GM21423 (cell line): ENCODE results near the gene USP14.

Experiments
- ATAC-seq: cut with Tn5 transposase; IDR thresholded peaks from one replicate; pipeline ENCODE4 v1.9.1; 2021; ENCODE audit warnings: mild to moderate bottlenecking, moderate library complexity; ENCODE audit not compliant: unreplicated experiment

USP14 gene

GRCh38 chr18:159037-159652, 788 bp downstream of the USP14 start:
- no peak for ATAC-seq

GRCh38 chr18:159933-160332, 1.6 kb downstream of the USP14 start:
- no peak for ATAC-seq

DNA sequence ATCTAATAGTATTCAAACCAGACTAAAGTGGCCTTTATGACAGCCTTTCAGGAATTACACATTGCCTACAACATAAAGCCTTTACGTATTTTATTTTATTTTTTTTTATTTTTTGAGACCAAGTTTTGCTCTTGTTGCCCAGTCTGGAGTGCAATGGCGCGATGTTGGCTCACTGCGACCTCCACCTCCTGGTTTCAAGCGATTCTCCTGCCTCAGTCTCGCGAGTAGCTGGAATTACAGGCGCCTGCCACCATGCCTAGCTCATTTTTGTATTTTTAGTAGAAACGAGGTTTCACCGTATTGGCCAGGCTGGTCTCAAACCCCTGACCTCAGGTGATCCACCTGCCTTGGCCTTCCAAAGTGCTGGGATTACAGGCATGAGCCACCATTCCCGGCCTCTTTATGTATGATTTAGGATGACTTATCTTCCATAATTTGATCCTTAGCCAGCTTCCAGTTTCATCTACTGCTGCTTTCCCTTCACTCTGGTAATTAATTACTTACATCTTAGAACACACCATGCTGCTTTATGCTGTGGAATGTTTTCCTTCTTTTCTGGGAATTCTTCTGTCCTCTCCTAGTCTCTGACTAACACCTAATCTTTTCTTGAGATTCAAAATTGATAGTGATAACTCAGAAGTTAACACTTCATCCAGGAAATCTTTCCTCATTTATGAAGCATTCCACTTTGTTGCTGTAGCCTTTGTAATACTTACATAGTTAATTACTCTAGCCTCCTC, 2.6 kb downstream of the USP14 start:
- no peak for ATAC-seq

- ATAC-seq, result no peak
Observed at GRCh38 chr18:172361-172760, 14.0 kb downstream of the USP14 start.

DNA sequence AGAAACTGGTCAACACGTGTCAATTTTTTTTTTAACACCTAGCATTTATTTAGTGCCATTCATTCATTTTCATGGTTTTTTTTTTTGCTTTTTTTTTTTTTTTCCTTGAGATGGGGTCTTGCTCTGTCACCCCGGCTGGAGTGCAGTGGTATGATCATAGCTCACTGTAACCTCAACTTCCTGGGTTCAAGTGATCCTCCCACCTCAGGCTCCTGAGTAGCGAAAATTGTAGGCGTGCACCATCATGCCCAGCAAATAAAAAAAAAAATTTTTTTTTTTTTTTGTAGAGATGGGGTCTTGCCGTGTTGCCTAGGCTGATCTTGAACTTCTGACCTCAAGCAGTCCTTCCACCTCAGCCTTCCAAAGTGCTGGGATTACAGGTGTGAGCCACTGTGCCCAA, 21.1 kb downstream of the USP14 start:
- no peak for ATAC-seq

DNA sequence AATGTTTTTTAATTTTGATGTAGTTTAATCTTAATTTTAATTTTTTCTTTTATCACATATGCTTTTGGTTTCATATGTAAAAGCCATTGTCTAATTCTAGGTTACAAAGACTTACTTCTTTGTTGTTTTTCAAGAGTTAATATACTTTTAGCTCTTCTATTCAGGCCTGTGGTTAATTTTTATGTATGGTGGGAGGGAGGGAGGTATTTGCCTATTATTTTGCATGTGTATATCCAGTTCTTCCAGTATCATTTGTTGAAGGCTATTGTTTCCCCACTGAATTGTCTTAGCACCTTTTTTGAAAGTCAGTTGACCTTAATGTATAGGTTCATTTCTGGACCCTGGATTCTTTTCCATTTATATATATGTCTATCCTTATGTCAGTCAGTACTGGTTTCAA, 23.4 kb downstream of the USP14 start:
- ATAC-seq, result no peak

DNA sequence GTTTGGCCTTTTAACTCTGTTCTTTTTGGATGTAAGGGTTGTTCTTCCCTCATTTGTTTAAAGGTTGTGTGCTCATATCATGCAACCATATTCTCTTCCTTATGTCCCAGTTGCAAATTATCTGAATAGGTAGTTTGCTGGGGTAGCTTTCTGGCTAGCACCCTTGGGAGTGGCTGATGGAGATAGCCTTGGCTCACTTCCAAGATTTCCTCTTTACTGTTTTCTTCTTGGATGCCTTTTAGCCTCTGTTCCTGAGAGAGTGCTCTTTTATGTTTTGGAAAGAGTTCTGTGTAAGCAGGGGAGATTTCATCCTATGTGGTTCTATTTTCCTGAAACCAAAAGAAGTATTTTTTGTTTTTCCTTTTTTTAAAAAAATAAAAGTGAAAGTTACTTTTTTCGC, 25.4 kb downstream of the USP14 start:
- ATAC-seq, result no peak

DNA sequence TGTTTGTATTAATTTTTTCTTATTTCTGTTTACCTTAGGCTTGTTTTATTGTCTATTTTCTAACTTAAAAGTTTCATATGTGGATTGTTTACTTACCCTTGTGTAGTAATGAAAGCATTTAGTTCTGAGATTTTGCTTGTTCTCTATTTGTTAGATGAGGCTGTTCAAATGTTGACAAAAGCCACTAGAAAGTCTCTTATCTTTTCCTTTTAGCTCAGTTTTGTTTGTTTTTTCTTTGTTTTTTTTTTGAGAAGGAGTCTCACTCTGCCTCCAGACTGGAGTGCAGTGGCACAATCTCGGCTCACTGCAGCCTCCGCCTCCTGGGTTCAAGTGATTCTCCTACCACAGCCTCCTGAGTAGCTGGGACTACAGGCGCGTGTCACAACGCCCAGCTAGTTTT, 30.9 kb downstream of the USP14 start:
- ATAC-seq, result no peak

GRCh38 chr18:191725-192124, 33.4 kb downstream of the USP14 start:
- ATAC-seq, result no peak

DNA sequence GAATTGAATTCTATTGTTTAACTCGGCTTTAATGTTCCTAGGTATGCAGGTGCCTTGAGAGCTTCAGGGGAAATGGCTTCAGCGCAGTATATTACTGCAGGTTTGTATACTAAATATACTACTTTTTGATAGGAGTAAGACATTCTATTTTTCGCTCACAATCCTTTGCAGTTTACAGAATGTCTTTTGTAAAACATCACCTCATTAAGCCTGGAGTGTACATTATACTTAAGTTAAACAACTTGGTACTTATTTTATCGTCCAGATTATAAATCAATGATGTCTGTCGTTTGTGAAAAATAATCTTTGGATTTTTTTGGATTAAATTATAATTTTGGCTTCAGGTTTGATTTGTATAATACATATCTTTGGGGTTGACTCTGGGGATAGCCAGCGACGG, 34.4 kb downstream of the USP14 start:
- no peak for ATAC-seq

DNA sequence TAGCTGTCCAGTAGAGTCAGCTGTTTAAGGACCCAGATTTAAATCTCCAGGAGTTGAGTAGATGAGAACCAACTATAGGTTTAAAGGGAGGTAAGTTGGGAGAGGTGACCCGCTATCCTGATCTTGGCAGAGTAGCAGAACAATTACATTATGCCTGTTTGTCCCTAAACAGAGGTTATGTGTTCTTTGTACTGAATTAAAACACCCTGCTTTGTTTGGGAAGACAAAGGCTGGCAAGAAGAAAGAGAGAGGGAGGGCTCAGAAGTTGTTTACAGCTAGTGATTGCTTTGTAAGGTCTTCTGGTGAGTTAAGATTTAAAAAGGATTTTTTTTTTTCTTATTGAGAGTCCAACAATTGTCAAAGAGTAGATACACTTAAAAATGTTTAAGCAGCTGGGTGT, 37.3 kb downstream of the USP14 start:
- ATAC-seq, result no peak

GRCh38 chr18:199214-199613, 40.9 kb downstream of the USP14 start:
- ATAC-seq, result no peak

DNA sequence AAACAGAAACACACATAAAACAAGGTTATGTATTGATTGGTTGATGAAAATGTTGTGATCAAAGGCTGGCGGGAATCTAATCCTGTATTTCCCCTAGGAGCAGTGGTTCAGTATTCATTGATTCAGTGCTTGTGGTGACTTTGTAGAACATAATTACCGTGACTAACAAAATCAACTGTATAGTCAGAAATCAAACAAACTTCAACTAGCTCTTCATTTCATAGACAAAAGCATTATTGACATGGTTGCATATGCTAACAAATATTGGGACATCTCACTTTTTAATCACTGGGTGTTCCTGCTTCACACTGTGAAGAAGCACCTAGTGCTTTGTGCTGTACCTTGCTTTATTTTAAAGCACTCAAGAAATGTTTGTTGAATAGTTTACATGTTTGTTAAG, 41.4 kb downstream of the USP14 start:
- no peak for ATAC-seq

DNA sequence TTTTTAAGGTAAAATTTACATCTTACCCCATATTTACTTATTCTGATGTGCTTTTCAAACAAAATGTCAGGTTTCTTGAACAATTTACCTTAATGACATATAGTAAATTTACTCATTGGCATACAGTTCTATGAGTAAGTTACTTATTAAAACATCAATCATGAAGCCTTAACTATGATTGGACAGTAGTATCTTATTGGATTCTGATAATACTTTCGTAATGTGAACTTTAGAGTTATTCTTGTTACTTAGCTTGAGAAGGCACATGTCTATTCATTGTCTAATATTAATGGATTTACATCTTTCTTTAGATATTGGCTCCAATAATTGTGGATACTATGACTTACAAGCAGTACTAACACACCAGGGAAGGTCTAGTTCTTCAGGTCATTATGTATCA, 51.7 kb downstream of the USP14 start:
- ATAC-seq, result no peak

GRCh38 chr18:210733-211132, 52.4 kb downstream of the USP14 start:
- ATAC-seq, result no peak

DNA sequence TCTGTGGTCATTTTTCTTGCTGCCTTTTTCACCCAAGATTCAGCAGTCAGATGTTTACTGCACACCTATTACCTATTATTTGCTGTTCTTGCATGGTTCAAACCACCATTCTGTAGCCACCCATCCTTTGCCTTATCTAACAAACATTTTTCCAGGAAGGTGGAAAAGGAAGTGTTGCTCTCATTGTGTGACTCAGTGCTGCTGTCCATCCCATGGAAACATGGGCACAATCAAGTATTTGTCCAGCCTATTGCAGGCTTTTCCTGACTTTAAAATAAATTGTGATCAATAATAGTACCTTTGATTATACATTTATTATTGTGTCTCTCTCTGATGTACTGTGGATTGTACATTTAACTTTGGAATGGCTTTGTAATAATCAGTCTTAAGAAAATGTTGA, 53.2 kb downstream of the USP14 start:
- no peak for ATAC-seq

GRCh38 chr18:212780-213179, 54.4 kb downstream of the USP14 start:
- ATAC-seq, result no peak

GRCh38 chr18:213505-213904, 55.1 kb downstream of the USP14 start:
- no peak for ATAC-seq

DNA sequence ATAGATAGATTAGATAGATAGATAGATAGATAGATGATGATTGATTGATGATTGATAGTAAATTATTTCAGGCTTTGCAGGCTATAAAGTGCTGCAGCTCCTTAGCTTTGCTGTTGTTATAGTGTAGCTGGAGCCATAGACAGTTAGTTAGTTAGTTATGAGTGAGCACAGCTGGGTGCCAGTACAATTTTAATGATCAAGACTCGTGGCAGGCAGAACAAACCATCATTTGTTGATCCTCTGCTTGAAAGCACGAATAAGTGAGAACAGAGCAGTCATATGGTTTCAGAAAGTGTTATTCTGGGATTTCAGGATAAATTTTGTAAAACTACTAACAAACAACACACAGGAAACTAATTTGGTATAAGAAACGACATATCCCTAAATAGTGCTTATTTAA, 55.6 kb downstream of the USP14 start:
- ATAC-seq, result no peak

DNA sequence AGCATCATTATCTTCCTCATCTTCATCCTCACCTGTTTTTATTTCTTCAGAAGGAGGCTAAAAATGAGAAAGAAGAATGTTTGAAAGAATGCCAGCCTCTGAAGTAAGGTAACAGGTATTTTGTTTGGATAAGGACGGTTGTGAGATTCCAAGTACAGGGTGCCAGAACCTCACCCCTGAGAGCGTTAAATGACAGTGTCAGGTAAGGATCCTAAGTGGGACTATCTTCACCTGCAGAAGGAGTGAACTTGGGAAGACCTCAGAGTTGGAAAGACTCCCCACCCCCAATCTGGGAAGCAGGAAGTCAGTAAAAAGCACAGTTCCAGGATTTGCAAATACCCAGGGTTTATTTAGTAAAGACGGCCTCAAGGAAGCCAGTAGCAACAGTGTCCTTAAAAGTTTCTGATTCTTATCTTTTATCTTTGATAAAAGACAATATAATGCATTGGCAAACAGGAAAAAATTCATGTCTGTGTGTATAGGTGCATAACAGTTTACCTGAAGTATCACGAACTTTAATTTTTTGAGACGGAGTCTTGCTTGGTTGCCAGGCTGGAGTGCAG, 57.2 kb downstream of the USP14 start:
- no peak for ATAC-seq

DNA sequence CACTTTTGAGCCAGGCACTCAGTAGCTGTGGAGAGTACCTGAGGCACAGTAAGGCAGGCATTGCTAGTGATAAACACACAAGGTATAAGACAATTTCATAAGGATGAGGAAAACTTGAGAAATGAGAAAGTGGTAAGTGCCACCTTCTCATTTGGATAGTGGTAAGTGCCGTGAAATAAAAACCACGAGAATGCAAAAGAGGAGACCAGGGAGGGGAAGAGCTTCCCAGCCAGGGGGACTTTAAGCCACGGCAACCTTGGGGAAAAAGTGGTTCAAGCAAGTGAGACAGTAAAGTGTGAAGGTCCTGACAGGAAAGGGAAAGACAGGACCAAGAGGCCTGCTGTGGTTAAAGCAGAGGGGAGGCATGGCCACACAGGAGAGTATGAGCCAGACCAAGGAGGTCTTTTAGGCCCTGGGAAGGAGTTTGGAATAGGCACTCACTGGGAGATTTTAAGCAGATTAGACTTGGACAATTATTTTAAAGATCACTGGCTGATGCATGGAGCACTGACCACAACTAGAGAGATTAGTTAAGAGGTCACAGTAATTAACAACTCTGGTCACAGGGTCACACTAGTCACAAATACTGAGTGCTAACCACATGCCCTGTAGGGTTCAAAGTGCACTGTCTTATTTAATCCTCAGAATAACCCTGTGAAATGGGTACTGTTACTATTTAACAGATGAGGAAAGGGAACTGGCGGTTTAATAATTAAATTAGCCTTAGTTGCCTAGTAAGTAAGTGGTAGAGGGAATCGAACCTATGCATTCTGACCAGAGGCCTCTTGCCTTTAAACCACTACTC, 59.4 kb downstream of the USP14 start:
- no peak for ATAC-seq

DNA sequence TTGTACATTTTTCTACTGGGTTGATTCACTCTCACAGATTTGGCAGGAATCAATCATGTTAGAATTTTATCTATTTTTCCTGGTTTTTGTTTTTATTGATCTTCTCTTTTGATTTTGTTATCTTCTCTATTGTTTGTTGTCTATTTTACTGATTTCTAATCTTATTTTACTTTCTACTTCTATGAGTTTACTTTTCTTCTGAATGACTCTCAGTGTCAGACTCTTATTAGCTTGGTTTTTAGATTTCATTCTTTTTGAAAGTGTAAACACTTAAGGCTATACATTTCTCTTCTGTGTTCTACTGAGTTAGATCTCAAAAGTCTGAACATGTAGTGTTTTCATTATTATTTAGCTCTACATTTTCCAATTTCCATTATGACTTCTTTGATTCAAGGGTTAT, 62.4 kb downstream of the USP14 start:
- no peak for ATAC-seq
